GM21367 (cell line): ENCODE results near the gene TSPEAR.
"Not testable (repeated sequence)": the region's sequence is repeated elsewhere in the genome, so short reads cannot be mapped to it uniquely, and the experiment has no call there.

Source experiments
- ATAC-seq: cut with Tn5 transposase; IDR thresholded peaks from one replicate; pipeline ENCODE4 v1.9.1; 2021; ENCODE audit not compliant: unreplicated experiment

TSPEAR gene

DNA sequence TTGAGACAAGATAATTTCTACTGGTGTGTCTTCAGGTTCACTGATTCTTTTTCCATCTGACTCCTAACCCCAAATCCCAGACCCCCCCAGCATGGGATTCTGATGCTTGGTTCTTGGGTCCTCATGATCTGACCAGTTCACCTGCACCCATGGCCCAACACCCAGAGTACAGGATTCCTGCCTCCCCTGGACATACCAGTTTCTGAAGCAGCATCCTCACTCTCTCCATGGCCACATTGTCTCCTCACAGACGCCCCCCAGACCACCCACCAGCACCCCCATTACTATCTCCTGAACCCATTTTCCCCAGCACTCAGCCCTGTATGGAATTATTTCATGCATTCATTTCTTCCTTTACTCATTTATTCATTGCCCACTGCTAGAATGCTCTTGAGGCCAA lies 54.5 kb downstream of the TSPEAR start:
- no peak for ATAC-seq

DNA sequence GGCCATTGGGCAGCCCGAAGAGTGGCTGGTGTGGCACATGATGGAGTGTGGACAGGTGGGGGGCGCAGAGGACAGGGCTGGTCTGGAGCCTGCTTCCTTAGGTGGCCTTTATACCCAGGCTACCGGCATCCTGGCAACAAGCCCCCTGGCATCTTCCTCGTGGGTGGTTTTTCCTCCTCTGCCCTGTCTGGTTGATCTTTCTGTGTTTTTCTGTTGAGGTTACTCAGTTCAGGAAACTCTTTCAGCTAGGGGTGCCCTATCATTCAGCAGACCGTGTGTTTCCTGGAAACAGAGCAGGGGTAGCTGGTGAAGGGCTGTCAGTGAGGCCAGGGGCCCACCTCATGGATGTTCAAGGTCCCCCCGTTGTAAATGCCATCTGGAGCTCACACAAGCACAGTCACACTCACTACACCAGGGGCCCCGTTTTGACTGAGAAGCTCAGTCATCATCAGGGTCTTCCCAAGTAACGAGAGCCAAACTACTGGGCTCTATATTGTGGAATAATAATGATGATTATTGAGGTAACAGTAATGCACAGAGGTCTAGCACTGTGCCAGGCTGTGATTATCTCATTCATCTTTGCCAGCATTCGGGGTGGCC lies 56.7 kb downstream of the TSPEAR start, which contains the start of gene KRTAP12-4:
TSS of gene KRTAP12-4 (minus strand) at position 84 of the 600 bp plus-strand sequence. CDS start at position 39, 45 bp downstream.
- ATAC-seq: no peak

DNA sequence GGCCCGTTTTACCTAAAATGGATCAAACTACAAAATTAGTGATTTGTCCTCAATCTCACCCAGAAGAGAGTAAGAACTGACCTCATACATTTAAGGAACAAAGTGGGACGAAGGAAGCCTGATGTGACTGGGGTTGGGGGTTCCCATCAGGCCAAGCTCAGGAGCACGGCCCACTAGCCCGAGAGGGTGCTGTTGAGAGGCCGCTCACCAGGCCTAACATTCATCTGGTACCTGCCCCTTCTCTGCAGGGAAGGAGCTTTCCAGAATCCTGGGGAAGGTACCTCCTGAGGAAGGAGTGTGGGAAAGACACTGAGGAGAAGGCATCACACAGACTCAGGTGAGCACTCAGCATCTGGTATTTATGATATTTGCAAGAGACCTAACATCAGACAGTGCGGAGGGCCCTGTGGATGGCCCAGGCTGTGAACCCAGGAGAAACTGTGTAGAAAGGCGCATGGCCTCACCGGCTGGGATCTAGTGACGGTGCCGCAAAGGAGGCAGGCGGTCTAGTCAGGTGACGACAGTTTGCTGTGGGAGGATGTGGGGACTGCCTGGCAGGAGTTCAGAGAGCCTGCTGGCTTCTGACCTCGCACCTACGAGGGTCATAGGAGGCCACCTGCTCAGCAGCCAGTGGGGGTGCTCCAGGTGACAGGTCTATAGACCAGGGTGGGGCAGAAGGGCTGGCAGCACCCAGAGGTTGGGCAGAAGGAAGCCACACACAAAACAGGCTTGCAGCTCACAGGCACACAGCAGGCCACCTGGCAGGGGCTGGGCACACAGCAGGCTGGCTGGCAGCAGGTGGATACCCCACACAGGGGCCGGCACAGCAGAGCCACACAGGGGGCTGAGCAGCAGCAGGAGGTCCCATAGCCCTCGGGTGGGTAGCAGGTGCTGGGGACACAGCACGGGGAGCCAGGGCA lies 57.5 kb downstream of the TSPEAR start:
- no peak for ATAC-seq

DNA sequence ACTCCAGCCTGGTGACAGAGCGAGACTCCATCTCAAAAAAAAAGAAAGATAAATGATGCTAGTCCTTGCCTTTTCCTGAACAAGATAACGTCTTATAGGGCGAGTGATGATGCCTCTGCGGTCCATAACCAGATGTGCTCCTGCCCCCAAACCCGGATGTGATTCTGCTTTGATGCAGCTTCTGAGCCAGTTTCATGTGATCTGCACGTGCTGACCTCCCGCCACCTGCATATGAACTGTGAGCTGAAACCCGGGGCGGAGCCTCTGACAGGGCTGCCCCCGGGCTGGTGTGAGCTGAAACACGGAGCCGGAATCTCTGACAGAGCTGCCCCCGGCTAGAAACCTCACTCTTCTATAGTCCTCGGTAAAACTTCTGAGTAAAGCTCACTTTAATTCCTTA lies 58.2 kb downstream of the TSPEAR start:
- no peak for ATAC-seq

DNA sequence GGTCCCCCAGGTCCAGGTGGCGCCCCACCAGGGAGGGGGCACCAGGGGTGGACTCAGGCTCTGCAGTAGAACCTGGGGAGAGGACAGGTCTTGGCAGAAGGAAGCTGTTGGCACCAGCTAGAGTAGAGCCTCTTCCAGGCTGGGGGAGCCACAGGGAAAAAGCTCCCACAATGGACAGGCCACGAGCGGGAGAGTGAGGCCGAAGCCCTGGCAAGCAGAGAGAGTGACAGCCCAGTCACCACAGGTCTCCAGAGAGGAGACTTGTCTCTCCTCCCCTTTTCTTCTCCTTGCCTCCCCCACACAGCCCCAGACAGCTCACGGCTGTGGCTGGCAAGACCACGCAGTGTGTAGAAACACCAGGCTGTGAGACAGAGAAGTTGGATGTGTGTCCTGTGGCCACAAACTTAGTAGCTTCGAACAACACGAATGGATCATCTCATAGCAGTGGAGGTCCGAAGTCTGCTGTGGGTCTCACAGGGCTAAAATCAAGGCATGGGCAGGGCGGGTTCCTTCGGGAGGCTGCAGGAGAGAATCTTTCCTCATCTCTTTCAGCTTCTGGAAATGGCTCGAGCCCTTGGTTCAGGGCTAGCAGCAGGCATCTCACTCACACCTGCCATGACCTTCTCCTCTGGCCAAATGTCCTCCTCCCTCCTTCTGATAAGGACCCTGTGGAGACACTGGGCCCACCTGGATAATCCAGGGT lies 60.2 kb downstream of the TSPEAR start:
- ATAC-seq: no peak

DNA sequence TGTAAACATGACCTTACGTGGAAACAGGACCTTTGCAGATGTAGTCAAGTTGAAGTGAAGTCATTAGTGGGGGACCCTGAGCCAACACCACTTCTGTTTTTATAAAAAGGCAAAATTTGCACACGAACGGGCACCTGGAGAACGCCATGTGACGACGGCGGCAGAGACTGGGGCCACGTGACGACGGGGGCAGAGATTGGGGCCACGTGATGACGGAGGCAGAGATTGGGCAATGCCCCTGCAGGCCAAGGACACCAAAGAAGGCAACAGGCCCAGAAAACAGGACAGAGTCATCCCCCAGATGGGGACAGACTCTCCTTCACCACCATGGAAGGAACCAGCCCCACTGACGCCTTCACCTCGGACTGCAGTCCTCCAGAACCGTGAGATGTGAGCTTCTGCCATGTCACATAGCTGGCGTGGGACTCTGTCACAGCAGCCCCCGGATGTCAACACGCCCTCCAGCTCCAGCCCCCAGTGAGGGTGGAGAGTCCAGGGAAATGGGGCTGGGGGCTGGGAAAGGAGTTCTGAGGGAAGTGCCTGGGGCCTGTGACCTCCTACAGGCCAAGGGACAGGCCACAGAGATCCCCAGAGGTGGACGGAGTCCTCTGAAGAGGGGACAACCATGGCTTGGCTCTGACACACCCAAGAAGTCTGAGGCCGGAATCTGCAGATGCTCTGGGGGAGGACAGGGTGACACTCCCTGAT lies 61.0 kb downstream of the TSPEAR start:
- no peak for ATAC-seq

DNA sequence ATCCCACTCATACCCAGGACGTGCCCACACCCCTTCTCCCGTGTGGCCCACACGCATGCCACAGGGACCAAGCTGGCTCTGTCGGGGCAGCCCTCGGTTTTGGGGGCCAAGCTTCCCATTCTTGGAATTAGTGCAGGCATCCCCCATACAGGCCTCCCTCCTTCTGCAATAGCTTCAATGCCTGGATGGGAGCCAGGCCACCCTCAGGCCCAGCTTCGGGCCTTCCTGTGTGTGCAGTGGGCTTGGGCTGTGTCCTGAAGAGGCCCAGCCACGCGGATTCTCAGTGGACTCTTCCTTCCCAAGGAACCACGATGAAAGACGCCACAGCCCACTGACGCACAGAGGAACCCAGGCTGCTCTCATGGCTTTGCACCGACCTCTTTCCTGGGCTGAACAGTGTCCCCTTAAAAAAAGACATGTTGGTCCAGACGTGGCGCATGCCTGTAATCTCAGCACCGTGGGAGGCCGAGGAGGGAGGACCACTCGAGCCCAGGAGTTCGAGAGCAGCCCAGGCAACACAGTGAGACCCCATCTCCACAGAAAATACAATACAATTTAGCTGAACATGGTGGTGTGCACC lies 61.8 kb downstream of the TSPEAR start:
- ATAC-seq: no peak

DNA sequence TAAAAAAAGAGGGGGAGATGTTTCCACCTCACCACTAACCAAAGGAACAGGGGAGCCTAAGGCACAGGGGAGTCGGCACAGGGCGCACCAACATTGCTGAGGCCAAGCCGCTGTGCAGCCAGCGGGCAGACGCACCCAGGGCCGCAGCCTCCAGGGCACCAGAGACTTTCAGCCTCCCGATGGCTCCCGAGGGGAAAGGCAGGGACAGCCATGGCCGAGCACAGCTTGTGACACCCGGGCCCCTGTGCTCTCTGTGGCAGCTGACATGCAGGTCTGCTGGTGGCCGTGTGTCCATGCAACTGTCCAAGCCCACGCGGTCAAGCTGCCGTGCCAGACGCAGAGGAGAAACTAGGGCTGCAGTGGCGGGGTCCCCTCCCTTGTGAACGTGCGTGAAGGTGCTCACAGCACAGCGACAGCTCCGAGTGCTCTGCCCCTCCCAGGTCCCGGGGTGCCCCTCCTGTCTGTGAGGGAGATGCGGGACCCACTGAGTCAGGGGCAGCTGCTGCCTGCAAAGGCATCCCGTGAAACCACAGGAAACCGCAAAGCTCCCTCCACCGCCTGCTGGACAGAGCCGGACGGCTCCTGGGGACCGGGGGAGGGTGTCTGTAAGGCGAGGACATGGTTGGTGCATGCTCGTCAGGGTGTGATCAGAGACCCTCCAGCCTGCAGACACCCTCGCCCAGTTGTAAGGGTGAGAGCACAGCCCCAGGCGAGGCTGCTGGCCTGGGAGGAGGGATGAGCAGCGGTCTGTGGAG lies 62.6 kb downstream of the TSPEAR start:
- ATAC-seq: no peak

DNA sequence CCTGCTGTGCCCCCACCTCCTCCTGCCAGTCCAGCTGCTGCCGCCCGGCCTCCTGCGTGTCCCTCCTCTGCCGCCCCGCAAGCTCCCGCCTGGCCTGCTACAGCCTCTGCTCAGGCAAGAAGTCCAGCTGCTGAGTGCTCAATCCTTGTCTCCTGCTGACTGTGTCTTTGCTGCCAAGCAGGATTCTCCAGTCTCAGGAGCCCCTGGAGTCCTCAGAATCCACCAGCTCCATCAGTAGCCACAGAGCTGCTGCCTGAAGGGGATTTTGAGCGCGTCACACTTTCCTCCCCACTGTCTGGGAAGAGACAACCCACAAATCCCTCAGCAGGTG lies 64.2 kb downstream of the TSPEAR start:
- no peak for ATAC-seq

DNA sequence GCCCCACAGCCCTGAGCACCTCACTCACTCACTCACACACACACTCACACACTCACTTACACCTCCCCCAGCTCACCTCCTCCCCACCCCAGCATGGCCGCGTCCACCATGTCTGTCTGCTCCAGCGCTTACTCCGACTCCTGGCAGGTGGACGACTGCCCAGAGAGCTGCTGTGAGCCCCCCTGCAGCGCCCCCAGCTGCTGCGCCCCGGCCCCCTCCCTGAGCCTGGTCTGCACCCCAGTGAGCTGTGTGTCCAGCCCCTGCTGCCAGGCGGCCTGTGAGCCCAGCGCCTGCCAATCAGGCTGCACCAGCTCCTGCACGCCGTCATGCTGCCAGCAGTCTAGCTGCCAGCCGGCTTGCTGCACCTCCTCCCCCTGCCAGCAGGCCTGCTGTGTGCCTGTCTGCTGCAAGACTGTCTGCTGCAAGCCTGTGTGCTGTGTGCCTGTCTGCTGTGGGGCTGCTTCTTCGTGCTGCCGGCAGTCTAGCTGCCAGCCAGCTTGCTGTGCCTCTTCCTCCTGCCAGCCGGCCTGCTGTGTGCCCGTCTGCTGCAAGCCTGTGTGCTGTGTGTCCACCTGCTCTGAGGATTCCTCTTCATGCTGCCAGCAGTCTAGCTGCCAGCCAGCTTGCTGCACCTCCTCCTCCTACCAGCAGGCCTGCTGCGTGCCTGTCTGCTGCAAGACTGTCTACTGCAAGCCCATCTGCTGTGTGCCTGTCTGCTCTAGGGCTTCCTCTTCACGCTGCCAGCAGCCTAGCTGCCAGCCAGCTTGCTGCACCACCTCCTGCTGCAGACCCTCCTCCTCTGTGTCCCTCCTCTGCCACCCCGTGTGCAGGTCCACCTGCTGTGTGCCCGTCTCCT lies 64.8 kb downstream of the TSPEAR start, which contains the start of gene KRTAP10-11:
TSS of gene KRTAP10-11 (plus strand) at position 49 of the 856 bp plus-strand sequence. CDS start at position 94, 45 bp downstream.
- not testable (repeated sequence) for ATAC-seq

DNA sequence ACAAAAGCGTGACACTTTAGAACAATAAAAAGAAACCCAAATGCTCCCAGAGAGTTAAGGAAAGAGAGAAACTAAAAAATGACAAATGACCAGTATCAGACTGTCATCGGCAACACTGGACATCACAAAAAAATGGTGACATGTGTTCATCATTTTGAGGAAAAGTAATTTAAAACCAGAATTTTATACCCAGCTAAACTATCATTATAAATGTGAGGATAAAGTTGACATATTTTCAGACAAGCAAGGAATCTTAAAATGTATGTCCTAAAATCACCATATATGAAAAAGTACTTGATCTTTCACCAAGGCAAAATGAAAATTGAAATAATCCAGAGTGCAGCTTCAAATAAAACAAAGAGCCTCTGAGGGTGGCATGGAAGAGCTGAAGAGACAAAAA lies 66.5 kb downstream of the TSPEAR start:
- no peak for ATAC-seq

DNA sequence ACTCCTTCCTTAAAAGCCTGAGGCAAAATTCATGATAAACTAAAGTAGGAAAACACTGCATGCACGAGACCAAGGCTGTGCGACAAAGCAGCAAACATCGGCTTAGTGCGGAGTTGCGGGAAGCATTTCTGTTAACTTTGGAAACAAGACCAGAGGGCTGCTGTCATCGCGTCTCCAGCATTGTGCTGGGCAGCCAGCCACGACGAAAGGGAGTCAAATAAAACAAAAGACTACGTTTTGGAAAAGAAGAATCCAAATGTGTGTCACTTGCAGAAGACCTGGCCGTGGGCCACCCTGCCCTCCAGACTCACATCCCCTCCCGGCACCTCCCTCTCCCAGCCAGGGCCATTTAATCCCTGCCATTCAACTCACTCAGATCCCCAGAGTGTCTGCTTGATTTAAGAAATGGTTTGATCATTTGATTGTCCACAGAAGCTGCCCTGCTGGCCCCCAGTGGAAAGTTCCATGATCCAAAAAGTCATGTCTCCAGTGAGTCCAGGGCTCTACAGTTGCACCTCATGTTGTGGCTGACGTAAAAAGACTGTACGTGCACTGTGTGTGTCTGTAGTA lies 67.5 kb downstream of the TSPEAR start:
- ATAC-seq: no peak

DNA sequence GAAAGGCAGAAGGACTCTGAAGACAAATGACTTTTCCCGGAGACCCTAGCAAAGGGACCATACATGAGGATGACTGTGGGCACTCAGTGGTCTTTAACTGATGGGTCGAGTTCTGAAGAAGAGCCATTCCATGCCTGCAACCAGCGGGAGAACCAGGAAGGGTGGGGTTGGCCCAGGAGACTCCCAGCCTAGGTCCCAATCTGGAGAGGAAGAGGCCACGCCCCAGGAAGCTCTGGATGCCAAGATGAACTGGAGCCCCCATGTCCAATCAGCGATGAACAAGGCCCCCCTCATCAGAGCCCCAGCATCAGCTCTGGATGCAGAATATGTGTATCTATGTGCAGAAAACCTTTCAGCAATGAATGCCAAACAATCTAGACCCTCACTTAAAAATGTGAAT lies 70.6 kb downstream of the TSPEAR start:
- no peak for ATAC-seq

DNA sequence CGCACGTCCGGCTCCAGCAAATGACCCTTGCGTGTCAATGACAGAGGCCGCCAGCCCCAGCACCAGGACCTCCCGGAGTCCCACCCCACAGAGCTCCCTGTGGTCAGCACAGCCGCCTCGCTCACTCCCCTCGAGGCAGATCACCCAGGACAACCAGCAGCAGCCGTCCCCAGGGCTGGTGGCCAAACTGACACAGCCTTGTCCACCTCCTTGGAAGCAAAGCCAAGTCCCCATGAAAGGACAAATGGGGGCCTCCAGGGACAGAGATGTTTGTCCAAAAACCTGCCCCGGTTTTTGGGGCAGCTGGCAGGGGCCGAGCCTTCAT lies 72.1 kb downstream of the TSPEAR start:
- no peak for ATAC-seq

DNA sequence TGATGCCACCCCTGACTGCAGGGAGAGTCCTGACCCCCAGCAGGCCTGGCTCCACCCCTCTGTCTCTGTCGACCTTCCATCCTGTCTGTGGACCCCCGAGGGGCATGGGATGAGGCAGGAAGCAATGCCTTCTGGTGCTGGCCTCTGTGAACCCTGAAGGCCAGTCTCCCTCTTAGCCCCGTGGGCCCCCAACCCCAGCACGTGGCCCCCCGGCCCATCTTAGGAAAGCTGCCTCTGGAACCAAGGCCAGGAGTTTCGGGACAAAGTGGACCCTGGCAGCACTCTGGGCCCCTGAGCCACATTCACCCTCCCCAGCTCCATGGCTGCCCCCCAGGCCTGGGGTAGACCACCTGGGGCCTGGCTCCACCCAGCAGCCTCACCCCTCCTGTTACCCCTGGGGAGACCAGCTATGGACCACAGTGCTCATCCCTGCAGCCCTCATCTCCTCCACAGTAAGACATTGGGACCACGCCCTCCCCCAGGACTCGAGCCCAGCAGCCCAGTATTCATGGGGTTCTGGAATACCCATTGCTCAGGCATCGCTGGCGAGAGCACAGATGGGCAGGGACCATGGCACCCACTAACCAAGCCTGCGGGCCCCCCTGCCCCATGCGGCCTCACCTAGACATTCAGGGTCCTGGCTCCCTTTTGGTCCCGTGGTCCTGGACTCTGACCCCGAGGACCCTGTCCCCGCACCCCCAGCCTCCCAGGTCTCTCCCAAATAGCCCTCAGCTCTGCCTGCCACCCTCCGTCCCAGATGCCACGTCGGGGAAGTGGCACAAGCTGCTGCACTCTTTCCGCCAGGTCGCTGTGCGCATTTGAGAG lies 72.7 kb downstream of the TSPEAR start:
- not testable (repeated sequence) for ATAC-seq

DNA sequence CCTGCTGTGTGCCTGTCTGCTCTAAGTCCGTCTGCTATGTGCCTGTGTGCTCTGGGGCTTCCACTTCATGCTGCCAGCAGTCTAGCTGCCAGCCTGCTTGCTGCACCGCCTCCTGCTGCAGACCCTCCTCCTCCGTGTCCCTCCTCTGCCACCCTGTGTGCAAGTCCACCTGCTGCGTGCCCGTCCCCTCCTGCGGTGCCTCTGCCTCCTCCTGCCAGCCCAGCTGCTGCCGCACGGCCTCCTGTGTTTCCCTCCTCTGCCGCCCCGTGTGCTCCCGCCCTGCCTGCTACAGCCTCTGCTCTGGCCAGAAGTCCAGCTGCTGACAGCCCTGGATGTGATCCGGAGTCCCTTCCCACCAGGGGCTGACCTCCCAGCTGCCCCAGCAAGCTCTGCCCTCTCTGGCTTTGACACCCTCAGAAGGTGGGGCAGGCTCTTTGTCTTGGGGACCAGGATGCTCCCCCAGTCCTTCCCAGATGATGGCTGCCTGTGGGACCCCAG lies 73.5 kb downstream of the TSPEAR start:
- not testable (repeated sequence) for ATAC-seq

DNA sequence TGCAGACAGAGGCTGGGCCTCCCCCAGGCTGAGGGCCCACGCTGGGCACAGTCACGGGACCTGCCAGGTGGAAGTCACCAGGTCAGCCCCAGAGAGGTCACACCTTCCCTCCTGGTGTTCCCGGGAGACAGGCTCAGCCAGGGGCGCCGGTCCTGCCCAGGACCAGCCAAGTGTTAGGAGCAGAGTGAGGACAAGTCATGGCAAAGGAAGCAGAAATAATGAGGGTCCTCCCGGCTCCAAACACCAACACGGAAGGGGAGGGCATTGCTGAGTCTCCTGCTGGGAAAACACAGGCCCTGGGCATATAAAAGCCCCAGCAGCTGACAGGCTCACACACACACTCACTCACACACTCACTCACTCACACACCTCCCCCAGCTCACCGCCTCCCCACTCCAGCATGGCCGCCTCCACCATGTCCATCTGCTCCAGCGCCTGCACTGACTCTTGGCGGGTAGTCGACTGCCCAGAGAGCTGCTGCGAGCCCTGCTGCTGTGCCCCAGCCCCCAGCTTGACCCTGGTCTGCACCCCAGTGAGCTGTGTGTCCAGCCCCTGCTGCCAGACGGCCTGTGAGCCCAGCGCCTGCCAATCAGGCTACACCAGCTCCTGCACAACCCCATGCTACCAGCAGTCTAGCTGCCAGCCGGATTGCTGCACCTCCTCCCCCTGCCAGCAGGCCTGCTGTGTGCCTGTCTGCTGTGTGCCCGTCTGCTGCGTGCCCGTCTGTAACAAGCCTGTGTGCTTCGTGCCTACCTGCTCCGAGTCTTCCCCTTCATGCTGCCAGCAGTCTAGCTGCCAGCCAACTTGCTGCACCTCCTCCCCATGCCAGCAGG lies 74.1 kb downstream of the TSPEAR start, which contains the start of gene KRTAP10-10:
TSS of gene KRTAP10-10 (plus strand) at position 339 of the 833 bp plus-strand sequence. CDS start at position 401, 62 bp downstream.
- ATAC-seq: no peak
